ENCODE data around the gene FXYD1. TPM values are rescaled to one million over a fixed set of nuclear protein-coding genes. Genes with fewer than 3 reads are reported as not detected.

The FXYD1 gene
- total and polyA plus RNA-seq, 2 of the 8 experiments (the other 6 are each of a cell fraction or from before 2014, with no cell fraction given) = 1.6 to 8.1 TPM

GRCh38 chr19:35176181-35176570, 37.6 kb downstream of the FXYD1 start (continued):
- no peak for TF ChIP-seq BCL11A (IDR thresholded peaks at IDR 0.05; ENCODE audit: low read depth in 2 of 2, low read length in 2 of 2)
- TF ChIP-seq BRCA1 (IDR thresholded peaks at IDR 0.05; ENCODE audit: low read depth, low read length) = no peak
- TF ChIP-seq PHF8 (conservative IDR thresholded peaks at IDR 0.05; ENCODE audit: low read depth, low read length) = no peak
- TF ChIP-seq, protein P1, sequence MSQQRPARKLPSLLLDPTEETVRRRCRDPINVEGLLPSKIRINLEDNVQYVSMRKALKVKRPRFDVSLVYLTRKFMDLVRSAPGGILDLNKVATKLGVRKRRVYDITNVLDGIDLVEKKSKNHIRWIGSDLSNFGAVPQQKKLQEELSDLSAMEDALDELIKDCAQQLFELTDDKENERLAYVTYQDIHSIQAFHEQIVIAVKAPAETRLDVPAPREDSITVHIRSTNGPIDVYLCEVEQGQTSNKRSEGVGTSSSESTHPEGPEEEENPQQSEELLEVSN (IDR thresholded peaks at IDR 0.05) = no peak
- TF ChIP-seq POLR2A (IDR thresholded peaks at IDR 0.05; ENCODE audit: control extremely low read depth in 1 of 2, low read depth in 2 of 2, low read length in 2 of 2) = no peak
- TF ChIP-seq, protein P2, sequence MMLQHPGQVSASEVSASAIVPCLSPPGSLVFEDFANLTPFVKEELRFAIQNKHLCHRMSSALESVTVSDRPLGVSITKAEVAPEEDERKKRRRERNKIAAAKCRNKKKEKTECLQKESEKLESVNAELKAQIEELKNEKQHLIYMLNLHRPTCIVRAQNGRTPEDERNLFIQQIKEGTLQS (IDR thresholded peaks at IDR 0.05; ENCODE audit: insufficient read depth, low read depth, low read length) = no peak
- no peak for TF ChIP-seq SIX5 (IDR thresholded peaks at IDR 0.05; ENCODE audit: low read depth, low read length)

All from H1 (cell line).